ENCODE data around the gene AFF1.

DNA sequence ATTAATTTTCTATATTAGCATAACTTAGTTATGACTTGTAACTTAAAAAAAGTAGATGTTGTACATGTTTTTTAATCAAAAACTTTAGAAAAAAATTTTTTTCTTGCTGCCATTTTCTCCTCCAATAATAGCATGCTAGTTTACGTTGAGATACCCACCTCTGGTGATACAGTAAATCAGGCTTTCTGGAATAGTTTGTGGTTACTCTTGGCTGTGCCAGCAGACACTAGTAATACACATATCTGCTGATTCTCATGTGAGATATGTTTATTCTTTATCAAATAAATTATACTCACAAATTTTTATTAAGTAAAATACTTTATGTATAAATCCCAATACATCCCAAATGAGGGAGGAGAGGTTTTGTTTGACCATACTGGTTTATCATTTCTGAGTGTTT, 168.3 kb downstream of the AFF1 start:
- TF ChIP-seq, protein P1, sequence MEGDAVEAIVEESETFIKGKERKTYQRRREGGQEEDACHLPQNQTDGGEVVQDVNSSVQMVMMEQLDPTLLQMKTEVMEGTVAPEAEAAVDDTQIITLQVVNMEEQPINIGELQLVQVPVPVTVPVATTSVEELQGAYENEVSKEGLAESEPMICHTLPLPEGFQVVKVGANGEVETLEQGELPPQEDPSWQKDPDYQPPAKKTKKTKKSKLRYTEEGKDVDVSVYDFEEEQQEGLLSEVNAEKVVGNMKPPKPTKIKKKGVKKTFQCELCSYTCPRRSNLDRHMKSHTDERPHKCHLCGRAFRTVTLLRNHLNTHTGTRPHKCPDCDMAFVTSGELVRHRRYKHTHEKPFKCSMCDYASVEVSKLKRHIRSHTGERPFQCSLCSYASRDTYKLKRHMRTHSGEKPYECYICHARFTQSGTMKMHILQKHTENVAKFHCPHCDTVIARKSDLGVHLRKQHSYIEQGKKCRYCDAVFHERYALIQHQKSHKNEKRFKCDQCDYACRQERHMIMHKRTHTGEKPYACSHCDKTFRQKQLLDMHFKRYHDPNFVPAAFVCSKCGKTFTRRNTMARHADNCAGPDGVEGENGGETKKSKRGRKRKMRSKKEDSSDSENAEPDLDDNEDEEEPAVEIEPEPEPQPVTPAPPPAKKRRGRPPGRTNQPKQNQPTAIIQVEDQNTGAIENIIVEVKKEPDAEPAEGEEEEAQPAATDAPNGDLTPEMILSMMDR (IDR thresholded peaks at IDR 0.05; ENCODE audit: insufficient read depth, low read length, poor library complexity, severe bottlenecking) = no peak
- TF ChIP-seq EZH2phosphoT487 (conservative IDR thresholded peaks at IDR 0.05; ENCODE audit: low read length) = no peak
